SK-N-SH treated with all-trans-retinoic acid at 6 μM for 48 hours (cell line): Measurements from ENCODE around the gene FPGS.

Experiments used
- ARNTL ChIP-seq: fragments of 450-650 bp; formaldehyde crosslinking; IDR thresholded peaks from 2 replicates; pipeline ENCODE4 v1.5.0; 2020; ENCODE audit warnings: low read depth, mild to moderate bottlenecking, moderate library complexity, borderline replicate concordance
- BACH2 ChIP-seq: fragments of 250-450 bp; sonication (Bioruptor Pico); IDR thresholded peaks from 2 replicates; pipeline ENCODE4 v1.9.0; 2021; ENCODE audit warnings: mild to moderate bottlenecking, borderline replicate concordance
- GLIS3 ChIP-seq: fragments of 250-450 bp; sonication (Bioruptor Pico); IDR thresholded peaks from 2 replicates; pipeline ENCODE4 v1.5.0; 2020; ENCODE audit warnings: mild to moderate bottlenecking, moderate library complexity
- PPARA ChIP-seq: fragments of 250-450 bp; sonication (Bioruptor Pico); IDR thresholded peaks from 2 replicates; pipeline ENCODE4 v1.5.0; 2020; ENCODE audit warnings: mild to moderate bottlenecking, borderline replicate concordance
- RARB ChIP-seq: fragments of 250-450 bp; sonication (Bioruptor Pico); IDR thresholded peaks from 2 replicates; pipeline ENCODE4 v1.8.0; 2021; ENCODE audit warnings: mild to moderate bottlenecking, moderate library complexity
- SNAI2 ChIP-seq: fragments of 250-450 bp; sonication (Bioruptor Pico); IDR thresholded peaks from 2 replicates; pipeline ENCODE4 v1.5.0; 2020; ENCODE audit warnings: mild to moderate bottlenecking, moderate library complexity
- TOX ChIP-seq: fragments of 250-450 bp; sonication (Bioruptor Pico); IDR thresholded peaks from 2 replicates; pipeline ENCODE4 v1.8.0; 2021; ENCODE audit warnings: mild to moderate bottlenecking, moderate library complexity, borderline replicate concordance
- ZC3H10 ChIP-seq: fragments of 250-450 bp; sonication (Bioruptor Pico); IDR thresholded peaks from 2 replicates; pipeline ENCODE4 v1.5.1; 2021; ENCODE audit warnings: mild to moderate bottlenecking, moderate library complexity
- ZFP30 ChIP-seq: fragments of 450-650 bp; formaldehyde crosslinking; IDR thresholded peaks from 2 replicates; pipeline ENCODE4 v1.5.0; 2022; ENCODE audit warnings: mild to moderate bottlenecking, moderate library complexity
- ZNF565 ChIP-seq: fragments of 450-650 bp; formaldehyde crosslinking; conservative IDR thresholded peaks from 2 replicates; pipeline ENCODE4 v1.5.0; 2020; ENCODE audit warnings: low read depth, mild to moderate bottlenecking, moderate library complexity
- TF ChIP-seq, protein P1 (sequence below): fragments of 250-450 bp; sonication (Bioruptor Pico); IDR thresholded peaks from 2 replicates; pipeline ENCODE4 v1.8.0; 2020; ENCODE audit warnings: mild to moderate bottlenecking, moderate library complexity, borderline replicate concordance
- TF ChIP-seq, protein P2 (sequence below): fragments of 250-450 bp; sonication (Bioruptor Pico); IDR thresholded peaks from 2 replicates; pipeline ENCODE4 v1.5.1; 2021; ENCODE audit warnings: mild to moderate bottlenecking, moderate library complexity

DNA sequence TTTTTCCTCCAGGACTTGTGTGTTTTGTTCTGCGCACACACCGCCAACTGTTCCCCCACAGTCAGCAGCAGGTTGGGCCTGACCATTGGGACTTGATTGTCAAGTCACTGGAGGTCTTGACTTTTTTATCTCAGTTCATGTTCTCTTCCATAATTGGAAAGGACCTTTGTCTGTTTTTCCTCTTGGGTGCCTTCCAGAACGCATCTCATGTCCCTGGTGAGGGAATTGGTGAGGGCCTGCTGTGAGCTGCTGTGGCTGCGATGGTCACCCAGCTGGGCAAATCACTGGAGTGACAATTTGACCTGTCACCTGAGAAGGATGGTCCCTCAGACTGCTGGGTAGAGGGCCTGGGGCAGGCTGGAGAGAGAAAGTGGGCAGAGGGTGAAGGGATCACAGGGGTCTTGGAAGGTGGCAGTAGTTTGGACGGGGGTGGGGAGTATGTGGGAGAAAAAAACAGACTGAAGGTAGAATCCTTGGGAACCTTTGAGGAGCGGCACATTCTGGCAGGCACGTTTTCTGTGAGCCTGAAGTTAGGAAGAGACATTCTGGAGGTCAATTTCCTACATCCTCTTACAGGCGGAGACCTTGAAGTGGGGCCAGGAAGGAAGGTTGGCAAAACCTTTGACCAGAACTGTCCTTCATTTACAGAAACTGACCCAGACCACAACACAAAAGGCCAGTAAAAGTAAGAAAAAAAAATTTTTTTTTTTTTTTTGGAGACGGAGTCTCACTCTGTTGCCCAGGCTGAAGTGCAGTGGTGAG lies 12.4 kb upstream of the FPGS start:
- TF ChIP-seq BACH2 (no peak), SNAI2 (CRISPR knock-in tag) (no peak), PPARA (CRISPR knock-in tag) (no peak), TOX (CRISPR knock-in tag) (no peak), ZC3H10 (no peak), ZFP30 (no peak), RARB (CRISPR knock-in tag) (no peak), GLIS3 (CRISPR knock-in tag) (no peak), ARNTL (CRISPR knock-in tag) (no peak), ZNF565 (CRISPR knock-in tag) (no peak)
- TF ChIP-seq, protein P1, sequence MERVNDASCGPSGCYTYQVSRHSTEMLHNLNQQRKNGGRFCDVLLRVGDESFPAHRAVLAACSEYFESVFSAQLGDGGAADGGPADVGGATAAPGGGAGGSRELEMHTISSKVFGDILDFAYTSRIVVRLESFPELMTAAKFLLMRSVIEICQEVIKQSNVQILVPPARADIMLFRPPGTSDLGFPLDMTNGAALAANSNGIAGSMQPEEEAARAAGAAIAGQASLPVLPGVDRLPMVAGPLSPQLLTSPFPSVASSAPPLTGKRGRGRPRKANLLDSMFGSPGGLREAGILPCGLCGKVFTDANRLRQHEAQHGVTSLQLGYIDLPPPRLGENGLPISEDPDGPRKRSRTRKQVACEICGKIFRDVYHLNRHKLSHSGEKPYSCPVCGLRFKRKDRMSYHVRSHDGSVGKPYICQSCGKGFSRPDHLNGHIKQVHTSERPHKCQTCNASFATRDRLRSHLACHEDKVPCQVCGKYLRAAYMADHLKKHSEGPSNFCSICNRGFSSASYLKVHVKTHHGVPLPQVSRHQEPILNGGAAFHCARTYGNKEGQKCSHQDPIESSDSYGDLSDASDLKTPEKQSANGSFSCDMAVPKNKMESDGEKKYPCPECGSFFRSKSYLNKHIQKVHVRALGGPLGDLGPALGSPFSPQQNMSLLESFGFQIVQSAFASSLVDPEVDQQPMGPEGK (CRISPR knock-in tag): no peak
- TF ChIP-seq, protein P2, sequence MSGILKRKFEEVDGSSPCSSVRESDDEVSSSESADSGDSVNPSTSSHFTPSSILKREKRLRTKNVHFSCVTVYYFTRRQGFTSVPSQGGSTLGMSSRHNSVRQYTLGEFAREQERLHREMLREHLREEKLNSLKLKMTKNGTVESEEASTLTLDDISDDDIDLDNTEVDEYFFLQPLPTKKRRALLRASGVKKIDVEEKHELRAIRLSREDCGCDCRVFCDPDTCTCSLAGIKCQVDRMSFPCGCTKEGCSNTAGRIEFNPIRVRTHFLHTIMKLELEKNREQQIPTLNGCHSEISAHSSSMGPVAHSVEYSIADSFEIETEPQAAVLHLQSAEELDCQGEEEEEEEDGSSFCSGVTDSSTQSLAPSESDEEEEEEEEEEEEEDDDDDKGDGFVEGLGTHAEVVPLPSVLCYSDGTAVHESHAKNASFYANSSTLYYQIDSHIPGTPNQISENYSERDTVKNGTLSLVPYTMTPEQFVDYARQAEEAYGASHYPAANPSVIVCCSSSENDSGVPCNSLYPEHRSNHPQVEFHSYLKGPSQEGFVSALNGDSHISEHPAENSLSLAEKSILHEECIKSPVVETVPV (CRISPR knock-in tag): no peak
